GM21515 (cell line): ENCODE data around the gene ZNF484.

Experiments used
- ATAC-seq: cut with Tn5 transposase; IDR thresholded peaks from one replicate; pipeline ENCODE4 v1.9.1; 2021; ENCODE audit not compliant: unreplicated experiment

Gene ZNF484

DNA sequence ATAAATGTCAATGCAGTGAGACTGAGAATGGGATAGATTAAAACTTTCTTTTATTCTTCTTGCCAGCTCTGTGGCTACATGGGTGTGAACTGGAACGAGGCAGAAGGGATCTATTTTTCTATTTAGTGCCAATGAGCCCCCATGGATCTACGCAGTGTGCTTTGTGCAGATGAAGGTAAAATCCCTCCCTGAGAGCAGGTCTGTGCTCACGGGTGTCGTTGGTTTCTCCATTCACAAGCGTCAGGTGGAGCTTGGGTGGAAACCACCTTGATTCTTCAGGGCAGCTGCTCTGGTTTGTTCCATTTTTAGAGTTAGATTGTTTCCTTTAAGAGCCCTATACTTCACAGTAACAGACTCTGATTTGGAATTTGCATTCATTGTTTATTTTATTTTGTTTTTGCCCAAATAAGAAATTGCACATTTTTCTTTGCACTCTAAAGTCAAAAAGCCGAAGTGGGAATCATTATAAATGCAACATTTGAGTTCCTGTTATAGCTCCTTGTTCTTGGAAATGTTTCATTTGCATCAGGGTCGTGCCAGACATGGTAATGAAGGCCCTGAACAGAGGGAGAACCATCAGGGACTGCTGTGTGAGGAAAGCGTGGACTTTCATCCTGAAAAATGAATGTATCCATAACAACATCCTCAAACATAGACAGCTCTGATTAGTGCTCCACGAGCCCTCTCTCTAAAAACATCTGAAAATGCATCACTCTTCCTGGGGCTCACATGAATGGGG is 82.1 kb downstream of the ZNF484 start:
- ATAC-seq = no peak
